HFF-Myc (cell line): Measurements from ENCODE around the gene ZNF846.

Experiments used
- DNase-seq: peaks from one replicate; pipeline ENCODE4 v3.0.0-alpha.2; 2011; ENCODE audit warnings: low read depth; ENCODE audit errors: extremely low read depth
- H3K4me3 ChIP-seq: replicated peaks from 2 replicates; pipeline ENCODE4 v1.5.1; 2011; ENCODE audit warnings: low read depth, mild to moderate bottlenecking, control low read depth, low read length
- CTCF ChIP-seq: IDR thresholded peaks from 2 replicates; pipeline ENCODE4 v1.5.1; 2012; ENCODE audit warnings: mild to moderate bottlenecking, low read depth, low read length, control low read depth; ENCODE audit errors: missing control alignments

ZNF846 gene

GRCh38 chr19:9768175-9769112 lies at the start of gene ZNF846:
Gene ZNF846, minus strand, starts transcription at chr19:9768738. Its CDS starts 3,788 bp downstream, at chr19:9764950.
- no peak for TF ChIP-seq CTCF
- peak within 1 kb of the TSS; percentile 59 for H3K4me3 ChIP-seq
- DNase-seq: peak; percentile 90

GRCh38 chr19:9818175-9818733 lies 49.7 kb upstream of the ZNF846 start:
- no peak for DNase-seq
- peak overlapping the region; percentile 99 for H3K4me3 ChIP-seq
- TF ChIP-seq CTCF: no peak

- H3K4me3 ChIP-seq: no peak overlapping the region
- no peak for DNase-seq
- TF ChIP-seq CTCF: no peak
Measured at GRCh38 chr19:9811139-9811538, 42.6 kb upstream of the ZNF846 start.

- no peak for TF ChIP-seq CTCF
- no peak overlapping the region for H3K4me3 ChIP-seq
- DNase-seq: no peak
Measured at GRCh38 chr19:9808855-9809824, 40.6 kb upstream of the ZNF846 start.

GRCh38 chr19:9806803-9807202 lies 38.3 kb upstream of the ZNF846 start:
- no peak for TF ChIP-seq CTCF
- H3K4me3 ChIP-seq: no peak overlapping the region
- no peak for DNase-seq

GRCh38 chr19:9801976-9802375 lies 33.4 kb upstream of the ZNF846 start:
- no peak for DNase-seq
- no peak for TF ChIP-seq CTCF
- H3K4me3 ChIP-seq: no peak overlapping the region
